ENCODE measurements around the gene GPR141.

Gene GPR141

DNA sequence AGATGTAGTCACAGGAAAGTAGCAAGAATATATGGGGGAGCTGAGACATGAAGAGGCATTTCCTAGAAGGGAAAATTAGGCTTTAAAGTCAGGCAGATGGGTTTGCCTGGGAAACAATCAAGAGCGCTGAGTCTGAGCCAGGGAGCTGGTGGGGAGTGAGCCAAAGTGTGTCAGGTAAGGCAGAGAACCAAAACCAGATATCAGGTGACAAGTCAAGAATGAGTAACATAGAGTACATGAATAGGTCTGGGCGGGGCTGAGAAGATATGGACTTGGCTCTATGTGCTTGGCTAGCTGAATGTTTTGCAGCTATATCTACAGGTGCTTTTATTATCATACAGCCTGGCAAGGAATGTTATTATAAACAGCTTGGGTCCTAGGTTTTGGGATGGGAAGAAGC, 49.3 kb downstream of the GPR141 start:
- no peak for DNase-seq

DNA sequence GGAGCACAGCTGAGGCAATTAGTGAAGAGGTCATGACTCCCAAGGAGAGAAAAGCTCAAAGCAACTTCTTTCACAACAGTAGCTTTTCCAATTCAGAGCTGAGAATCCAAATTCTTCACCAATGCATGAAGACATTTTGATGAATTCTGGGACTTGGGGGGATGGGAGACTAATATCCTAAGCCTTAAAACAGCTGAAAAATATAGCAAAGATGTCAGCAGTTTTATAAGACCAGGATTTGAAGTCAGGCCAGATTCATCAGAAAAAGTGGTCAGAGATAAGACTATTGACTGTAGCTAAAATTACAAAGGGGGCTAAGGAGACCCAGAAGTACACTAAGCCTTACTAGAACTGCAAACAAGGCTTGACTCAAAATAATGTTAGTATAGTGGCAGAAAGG, 51.6 kb downstream of the GPR141 start:
- DNase-seq = no peak

DNA sequence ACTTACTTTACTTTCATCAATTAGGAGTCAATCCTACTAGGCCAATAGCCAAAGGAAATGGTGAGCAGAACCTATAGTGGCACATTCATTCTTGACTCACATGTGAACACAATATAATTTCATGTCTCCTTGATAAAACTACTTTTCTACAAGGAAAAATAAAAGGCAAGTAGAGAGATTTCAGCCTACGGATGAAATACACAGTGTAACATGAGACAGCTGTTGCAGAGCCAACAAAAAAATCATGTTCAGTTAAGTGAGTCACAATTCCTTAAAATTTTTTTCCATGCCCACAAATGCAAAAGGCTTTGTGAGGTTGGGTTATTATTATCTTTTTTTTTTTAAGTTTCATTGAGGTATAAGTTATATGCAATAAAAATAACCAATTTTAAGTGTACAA, 54.8 kb downstream of the GPR141 start:
- no peak for DNase-seq

DNA sequence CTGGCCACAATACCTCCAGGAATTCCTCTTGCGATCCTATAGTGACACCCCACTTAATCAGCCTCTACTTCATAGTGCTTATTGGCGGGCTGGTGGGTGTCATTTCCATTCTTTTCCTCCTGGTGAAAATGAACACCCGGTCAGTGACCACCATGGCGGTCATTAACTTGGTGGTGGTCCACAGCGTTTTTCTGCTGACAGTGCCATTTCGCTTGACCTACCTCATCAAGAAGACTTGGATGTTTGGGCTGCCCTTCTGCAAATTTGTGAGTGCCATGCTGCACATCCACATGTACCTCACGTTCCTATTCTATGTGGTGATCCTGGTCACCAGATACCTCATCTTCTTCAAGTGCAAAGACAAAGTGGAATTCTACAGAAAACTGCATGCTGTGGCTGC, 56.8 kb downstream of the GPR141 start:
- DNase-seq = no peak

DNA sequence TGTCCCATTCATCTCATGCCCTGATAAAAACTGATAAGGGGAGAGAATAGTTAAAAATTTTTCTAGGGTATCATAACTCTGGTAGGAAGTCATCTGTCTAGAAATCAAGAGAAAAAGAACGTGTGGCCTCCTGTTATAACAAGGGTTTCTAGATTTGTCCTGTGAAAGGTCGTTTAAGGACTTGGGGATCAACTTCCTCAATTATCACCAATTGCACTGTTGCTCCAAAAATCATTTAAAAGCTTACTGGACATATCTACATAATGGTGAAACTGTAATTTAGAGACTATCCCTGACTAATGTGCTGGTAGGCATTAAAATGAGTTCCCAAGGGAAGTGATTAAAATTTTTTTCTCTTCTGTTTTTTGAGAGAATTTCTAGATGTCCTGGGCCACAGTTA, 58.2 kb downstream of the GPR141 start:
- DNase-seq = peak; percentile 70

DNA sequence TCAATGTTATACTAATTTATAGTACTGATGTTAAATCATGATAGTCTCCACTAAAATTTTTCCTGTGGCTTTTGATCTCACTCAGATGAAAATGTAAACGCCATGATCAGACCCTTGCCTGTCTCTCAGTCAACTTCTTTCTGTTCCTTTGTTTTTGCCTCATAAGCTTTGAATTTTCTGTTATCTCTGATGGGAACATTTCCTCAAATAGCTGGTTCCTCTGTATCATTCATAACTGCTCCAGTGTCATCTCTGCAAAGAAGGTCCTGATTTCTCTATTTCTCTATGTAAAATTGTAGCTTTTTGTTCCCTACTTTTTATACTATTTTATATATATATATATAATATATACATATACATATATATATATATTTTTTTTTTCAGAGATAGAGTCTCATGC, 67.5 kb downstream of the GPR141 start:
- DNase-seq = peak; percentile 39

DNA sequence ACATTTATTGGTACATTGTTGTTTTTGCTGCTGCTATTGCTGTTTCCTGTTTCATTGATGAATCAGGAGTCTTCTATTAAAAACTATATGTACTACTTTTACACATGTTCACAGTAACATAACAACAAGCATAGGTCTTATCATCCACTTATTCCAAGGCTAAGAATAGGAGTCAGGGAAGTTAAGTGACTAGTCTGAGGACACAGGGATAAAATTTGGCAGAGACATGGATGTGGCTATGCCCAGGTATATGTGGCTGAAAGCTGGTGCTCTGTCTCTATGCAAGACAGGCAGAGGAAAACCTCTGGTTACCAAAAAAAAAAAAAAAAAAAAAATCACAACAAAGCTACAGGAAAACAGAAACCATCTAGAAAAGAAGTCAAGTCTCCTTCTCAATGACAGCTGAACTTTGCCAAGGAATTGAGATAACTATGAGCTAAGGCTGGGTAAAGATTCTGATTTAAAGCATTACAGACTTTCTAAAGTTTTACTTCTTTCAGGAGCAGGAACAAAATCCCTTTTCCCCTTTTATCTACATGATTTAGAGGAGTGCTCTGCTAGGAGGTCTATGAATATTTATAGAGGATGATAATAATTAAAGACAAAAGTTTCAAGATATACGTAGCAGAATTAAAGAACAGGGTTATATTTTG, 70.0 kb downstream of the GPR141 start:
- DNase-seq = no peak

DNA sequence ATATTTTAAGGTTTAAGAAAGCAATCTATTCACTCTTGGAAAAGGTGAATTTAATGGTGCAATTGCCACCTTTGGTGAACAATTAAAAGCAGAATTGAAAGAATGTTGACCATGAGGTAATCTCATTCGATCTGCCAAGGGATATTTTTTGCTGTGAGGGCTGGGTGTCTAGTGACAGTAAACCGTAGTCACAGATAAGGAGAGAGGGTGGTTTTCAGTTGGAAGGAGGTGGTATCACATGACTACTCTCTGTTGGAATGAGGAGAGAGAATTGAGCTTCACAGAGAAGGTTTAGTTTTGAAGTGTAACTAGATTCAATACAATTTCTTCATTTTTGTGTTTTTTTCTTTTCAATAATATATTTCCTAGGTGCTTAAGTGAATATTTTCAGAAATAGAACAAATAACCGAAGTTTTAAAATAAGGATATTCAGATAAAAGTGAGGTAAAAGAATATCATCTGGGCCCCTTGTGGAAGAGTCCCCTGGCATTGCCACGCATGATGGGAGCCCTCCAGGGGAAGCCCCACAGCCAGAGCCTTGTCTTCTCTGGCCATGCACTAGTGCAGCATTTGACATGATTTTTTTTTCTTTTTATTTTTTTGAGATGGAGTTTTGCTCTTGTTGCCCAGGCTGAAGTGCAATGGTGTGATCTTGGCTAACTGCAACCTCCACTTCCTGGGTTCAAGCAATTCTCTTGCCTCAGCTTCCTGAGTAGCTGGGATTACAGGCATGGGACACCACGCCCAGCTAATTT, 73.4 kb downstream of the GPR141 start:
- DNase-seq = no peak

DNA sequence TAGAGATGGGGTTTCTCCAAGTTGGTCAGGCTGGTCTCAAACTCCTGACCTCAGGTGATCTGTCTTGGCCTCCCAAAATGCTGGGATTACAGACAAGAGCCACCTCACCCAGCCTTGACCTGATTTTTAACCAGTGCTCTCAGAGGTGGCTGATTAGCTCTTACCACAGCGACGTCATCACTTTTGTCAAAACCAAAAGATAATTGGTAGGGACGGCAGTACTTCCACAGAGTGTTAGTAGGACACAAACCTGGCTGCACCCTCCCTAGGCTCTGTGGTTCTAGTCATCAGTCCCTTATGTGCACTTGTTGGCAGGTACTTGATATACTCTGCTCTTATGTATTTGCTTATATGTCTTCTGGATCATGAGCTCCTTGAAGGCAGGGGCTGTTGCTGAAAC, 74.0 kb downstream of the GPR141 start:
- DNase-seq = no peak

DNA sequence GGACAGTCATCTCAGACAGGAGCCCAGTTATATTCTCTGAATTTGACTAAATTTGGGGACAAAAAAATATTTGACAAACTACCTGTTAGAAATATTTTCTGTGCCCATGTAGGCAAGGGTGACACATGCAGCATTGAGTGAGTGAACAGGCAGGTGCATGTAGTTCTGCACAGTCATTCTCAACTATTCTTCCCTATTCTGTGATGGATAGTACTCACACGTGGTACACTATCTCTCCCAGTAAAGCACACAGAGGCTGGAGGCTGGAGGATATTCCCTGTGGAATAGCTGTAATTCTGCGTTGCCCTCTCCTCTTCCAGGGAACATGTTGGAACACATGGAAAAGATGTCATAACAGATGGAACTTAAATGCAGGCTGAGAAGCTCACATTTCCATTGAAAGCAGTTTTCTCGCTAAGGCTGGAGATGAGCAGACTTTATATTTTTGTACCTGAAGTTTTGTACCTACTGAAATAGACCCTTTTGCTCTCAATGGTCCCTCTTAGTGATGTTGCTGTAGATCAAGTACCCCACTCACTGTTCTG, 75.0 kb downstream of the GPR141 start:
- DNase-seq = no peak

DNA sequence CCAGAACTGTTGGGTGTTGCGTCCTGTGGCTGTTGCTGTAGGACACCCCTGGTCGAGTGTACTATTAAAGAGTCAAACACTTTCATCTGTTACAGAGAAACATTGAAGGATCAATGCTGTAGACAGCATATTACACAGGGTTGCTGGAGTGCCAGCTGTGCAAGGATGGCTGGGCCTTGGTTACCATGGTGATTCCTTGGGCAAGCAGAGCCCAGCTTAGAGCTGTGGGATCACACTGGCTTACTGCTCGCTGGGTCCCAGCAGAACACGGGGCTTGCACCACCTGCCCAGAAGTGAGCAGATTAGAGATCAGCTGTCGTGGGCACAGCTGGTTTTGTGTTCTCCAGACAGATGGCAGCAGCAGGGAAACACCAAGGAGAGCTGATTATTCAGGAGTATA, 76.0 kb downstream of the GPR141 start:
- no peak for DNase-seq

DNA sequence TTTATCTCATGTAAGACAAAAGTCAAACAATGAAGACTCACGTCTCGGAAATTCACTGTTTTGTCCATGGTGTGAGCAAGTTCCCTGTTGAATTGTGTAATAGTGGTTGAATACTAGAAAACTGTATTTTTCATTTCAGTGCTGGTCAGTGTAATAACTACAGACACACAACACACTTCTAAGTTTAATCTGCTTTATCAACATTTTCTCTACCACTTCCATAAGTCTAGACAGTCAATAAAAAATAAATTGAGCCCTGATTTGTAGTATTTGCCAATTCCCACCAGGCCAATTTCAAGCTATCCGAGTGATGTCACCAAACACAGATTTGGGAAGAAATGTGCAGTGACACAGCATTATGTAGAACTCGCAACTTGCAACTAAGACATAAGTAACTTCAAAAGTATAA, 81.9 kb downstream of the GPR141 start:
- DNase-seq = no peak

DNA sequence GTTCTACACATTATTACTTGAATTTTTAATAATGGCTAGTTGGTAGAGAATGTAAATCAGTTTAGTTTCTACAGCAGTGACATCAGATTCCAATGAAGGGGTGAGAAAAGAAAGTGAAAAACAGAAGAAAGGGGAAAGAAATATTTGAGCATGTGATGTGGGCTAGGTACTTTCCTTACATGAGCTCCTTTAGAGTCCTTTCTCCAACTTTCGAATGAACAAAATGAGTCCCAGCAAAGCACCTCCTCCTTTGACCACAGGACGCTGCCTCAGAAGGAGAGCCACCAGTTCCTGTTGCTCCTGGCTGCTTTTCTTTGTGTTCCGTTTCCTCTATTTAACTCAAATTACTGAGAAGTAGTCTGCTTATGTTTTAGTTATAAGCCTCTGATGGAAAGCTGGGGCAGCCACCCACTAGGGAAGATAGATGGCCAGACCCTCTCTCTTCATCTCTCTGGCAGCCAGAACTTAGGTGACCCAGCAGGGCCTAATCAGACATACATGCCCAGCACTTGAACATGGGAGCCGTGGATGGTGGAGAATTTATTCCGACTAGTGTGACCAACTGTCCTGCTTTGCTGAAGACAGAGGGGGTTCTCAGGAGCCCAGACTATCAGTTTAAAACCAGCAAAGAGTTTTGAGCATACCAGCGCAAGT, 82.4 kb downstream of the GPR141 start:
- peak; percentile 89 for DNase-seq

DNA sequence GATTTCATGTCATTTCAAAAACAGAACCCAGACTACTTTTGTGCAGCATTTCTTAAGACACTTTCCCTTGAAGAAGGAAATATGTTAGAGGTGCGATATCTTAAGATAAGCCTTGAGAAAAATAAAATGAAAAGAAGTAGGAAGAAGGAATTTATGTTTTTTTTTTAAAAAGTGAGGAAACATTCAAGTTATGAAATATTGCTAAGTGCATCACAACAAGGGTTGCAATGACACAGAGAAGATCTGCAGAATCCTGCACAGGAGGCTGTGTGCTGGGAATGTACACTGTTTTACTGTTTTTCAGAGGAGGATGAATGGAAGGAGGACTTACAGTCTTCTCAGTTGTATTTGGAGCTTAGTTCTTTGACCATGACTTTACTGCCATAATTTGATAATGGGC, 85.0 kb downstream of the GPR141 start:
- DNase-seq = no peak

DNA sequence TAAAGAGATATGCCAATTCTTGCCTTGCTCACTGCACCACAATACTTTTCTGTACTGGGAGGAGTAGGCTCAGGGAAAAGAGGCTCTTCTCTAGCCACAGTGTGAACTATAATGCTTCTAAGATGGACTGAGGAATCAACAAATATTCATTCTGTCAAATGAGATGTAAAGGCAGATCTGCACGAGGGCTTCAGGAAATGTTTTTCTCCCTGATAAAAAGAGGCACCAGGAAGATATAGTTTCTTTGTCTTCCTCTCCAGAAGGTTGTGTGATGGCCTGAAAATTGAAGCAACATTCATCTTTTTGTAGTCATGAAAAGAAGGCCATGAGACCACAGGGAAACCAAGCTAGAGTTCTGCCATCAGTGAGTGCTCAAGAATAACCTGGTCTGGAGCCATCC, 85.7 kb downstream of the GPR141 start:
- DNase-seq = no peak

DNA sequence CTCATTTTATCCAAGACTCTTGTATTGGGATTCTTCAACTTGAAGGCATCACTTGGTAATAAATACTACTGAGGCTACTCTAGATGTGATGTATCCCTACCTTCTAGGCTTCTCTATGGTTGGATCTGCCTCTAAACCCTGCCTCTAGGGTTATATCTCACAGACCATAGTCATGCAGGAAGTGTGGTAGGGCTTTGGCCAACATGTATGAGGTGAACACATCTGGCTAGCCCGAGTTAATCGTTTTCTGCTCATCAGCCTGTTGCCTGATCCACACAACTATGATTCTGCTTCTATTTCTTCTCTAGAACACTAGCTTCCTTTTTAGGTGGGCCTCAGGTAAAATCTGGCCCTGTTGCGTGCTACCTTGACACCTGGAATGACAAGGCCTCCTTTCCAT, 86.2 kb downstream of the GPR141 start:
- no peak for DNase-seq

DNA sequence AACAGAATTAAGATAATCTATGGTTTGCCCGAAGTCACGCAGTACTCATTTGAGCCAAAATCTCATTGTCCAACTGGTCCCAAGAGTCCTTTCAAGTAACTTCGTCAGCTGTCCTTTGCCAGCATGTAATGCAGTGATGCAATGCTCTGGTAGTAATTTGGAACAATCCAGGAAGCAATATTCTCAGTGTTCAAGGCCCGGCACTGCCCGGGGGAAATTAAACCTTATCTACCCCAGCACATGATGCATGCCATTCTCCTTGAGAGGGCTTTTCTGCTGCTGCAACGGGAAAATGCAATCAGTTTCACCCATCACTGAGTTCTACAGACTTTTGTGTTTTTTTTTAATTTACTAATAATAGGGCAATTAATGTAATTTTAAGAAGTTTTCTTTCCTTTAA, 87.3 kb downstream of the GPR141 start:
- DNase-seq = no peak

DNA sequence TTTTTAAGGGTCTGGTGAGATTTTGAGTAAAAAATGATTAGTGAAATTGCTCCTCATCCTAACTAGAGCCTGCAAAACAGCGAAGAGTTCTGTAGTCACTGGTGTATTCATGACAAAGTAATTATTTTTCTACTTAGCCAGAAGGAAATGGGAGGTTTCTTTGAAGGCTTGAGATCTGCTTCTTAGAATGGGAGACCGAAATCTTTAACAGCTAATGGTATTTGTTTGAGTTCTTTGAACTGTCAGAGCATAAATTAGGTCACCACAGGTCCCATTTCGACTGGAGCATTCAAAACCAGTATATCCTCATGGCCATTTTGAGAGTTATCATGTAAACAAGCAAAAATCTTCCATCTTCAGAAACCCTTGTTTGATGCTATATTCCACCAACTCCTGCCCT, 87.8 kb downstream of the GPR141 start:
- DNase-seq = no peak

DNA sequence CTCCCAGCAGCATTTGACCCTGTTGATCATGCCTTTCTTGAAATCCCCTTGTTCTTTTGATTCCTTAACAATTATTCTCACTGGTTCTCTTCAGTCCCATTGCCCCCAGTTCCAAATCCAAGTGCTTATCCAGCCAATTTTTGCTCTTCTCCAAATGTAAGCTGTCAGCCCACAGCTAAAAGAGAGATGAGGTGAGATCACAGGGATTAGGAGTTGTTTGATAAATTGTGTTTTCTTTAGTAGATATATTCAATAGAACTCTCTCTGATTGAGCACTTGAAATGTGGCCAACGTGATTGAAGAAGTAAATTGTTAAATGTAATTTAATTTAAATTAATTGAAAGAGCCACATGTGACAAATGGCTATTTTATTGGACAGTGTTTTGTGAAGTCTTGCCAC, 88.2 kb downstream of the GPR141 start:
- no peak for DNase-seq

DNA sequence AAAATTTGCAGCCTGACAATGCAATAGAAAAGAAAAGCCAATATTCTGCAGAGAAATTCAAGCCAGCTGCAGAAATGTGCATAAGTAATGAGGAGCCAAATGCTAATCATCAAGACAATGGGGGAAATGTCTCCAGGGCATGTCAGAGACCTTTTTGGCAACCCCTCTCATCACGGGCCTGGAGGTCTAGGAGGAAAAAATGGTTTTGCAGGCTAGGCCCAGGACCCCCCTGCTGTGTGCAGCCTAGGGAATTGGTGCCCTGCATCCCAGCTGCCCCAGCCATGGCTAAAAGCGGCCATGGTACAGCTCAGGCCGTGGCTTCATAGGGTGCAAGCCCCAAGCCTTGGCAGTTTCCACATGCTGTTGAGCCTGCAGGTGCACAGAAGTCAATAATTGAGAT, 92.4 kb downstream of the GPR141 start:
- DNase-seq = no peak

DNA sequence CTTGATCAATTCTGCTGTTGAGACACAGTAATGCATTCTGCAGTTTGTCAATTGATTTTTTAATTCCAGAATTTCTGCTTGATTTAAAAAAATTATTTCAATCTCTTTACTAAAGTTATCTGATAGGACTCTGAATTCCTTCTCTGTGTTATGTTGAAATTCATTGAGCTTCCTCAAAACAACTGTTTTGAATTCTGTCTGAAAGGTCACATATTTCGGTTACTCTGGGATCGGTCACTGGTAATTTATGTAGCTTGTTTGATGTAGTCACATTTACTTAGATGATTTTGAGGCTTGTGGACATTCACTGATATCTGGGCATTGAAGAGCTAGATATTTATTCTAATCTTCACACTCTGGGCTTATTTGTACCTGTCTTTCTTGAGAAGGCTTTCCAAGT, 97.6 kb downstream of the GPR141 start:
- peak; percentile 7 for DNase-seq

DNA sequence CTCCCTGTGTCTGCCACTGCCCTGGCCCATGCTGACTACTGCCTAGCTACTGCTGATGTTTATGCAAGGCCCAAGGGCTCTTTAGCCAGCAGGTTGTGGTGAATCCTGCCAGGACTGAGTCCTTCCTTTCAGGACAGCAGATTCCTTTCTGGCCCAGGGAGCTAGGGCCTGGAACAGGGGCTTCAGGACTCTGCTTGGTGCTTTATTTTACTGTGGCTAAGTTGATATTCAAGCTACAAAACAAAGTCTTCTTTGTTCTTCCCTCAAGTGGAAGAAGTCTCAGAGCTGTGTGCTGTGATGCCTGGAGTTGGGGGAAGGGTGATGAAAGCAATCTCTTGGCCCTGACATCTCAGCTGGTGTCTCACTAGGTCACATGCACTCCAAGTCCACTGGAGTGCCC, 98.6 kb downstream of the GPR141 start:
- DNase-seq = no peak

DNA sequence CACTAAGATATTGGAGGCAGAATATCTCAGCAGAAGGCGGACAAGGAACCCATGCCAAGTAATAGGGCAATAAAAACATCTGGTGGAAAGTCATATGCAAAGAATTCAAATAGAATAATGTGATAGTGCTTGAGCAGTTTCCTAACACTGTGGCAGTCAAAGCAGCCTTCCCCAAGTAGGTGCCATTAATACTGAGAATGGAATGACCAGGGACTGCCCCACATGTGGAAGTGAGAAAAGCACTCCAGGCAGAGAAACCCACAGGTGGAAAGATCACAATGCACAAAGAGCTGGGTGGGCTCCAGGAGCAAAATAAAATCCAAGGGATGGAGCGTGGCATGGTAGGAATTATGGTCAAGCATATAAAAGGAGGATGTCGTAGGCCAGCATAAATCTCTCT, 100.4 kb downstream of the GPR141 start:
- DNase-seq = no peak
